Panc1 (cell line): ENCODE results near the gene TMEM244. TPM values are rescaled to one million over a fixed set of nuclear protein-coding genes. Genes with fewer than 3 reads are reported as not detected.

Experiments
- ATAC-seq: fragments of 200-7000 bp; cut with Tn5 transposase; 2 replicates; pipeline ENCODE4 v1.9.1; 2020; ENCODE audit warnings: mild to moderate bottlenecking, moderate library complexity
- BruUV-seq: library from RNA; stranded (reverse); fragments of 400-500 nt; replicated peaks from 2 replicates; lab custom pipeline; 2021; lab: Mats Ljungman, UMichigan
- CTCF ChIA-PET: fragments of 300-600 bp; sonication (Branson Sonifier 250); formaldehyde crosslinking; loops from one replicate; lab custom pipeline; 2022; ENCODE audit warnings: antibody characterized with exemption; lab: Charles Lee
- POLR2A ChIA-PET: fragments of 300-600 bp; sonication (Branson Sonifier 250); formaldehyde crosslinking; loops from one replicate; lab custom pipeline; 2022; ENCODE audit warnings: antibody characterized with exemption; lab: Charles Lee
- DNase-seq: peaks from one replicate; pipeline ENCODE4 v3.0.0-alpha.2; 2010; ENCODE audit warnings: low read depth, low spot score
- H3K27ac ChIP-seq: 2 replicates; pipeline ENCODE4 v1.5.1; 2011; ENCODE audit warnings: mild to moderate bottlenecking, low read length, inconsistent platforms
- H3K27me3 ChIP-seq: fragments of 200-500 bp; sonication (Bioruptor generic); 2 replicates; pipeline ENCODE4 v1.6.0; 2014; ENCODE audit warnings: low read length, inconsistent platforms; ENCODE audit not compliant: control insufficient read depth, insufficient read depth
- H3K36me3 ChIP-seq: fragments of 200-500 bp; sonication (Bioruptor generic); 2 replicates; pipeline ENCODE4 v1.5.1; 2014; ENCODE audit warnings: inconsistent platforms, mild to moderate bottlenecking, low read length, moderate library complexity; ENCODE audit not compliant: control insufficient read depth, insufficient read depth
- H3K4me1 ChIP-seq: 2 replicates; pipeline ENCODE4 v1.5.1; 2011; ENCODE audit warnings: inconsistent platforms, mild to moderate bottlenecking, low read length, moderate library complexity; ENCODE audit not compliant: control insufficient read depth, insufficient read depth
- H3K4me3 ChIP-seq, 2 experiments: 2 replicates each; pipeline ENCODE4 v1.5.1; 2011 to 2012; ENCODE audit warnings: low read depth in 2 of 2, low read length in 2 of 2, mild to moderate bottlenecking in 2 of 2, inconsistent platforms in 1 of 2, moderate library complexity in 1 of 2
- H3K9me3 ChIP-seq: fragments of 200-500 bp; sonication (Bioruptor generic); 2 replicates; pipeline ENCODE4 v1.5.1; 2014; ENCODE audit warnings: low read depth, mild to moderate bottlenecking, inconsistent platforms, low read length, moderate library complexity; ENCODE audit not compliant: control insufficient read depth, insufficient read depth
- CTCF ChIP-seq: fragments of 450-650 bp; IDR thresholded peaks from 2 replicates; pipeline ENCODE4 v1.5.1; 2017; ENCODE audit warnings: mild to moderate bottlenecking
- POLR2AphosphoS5 ChIP-seq: IDR thresholded peaks from 2 replicates; pipeline ENCODE4 v1.6.1; 2012; ENCODE audit warnings: mild to moderate bottlenecking, low read depth, low read length, moderate library complexity
- REST ChIP-seq, 2 experiments: IDR thresholded peaks; 2 replicates each; pipeline ENCODE4 v1.6.1; 2011 to 2012; ENCODE audit warnings: low read depth in 2 of 2, control low read depth in 1 of 2, low read length in 1 of 2, mild to moderate bottlenecking in 1 of 2, moderate library complexity in 1 of 2; ENCODE audit not compliant: insufficient read depth in 1 of 2
- SIN3A ChIP-seq: IDR thresholded peaks from 2 replicates; pipeline ENCODE4 v1.6.1; 2012; ENCODE audit warnings: low read depth, mild to moderate bottlenecking, low read length, moderate library complexity, borderline replicate concordance; ENCODE audit not compliant: insufficient read depth
- TCF7L2 ChIP-seq: IDR thresholded peaks from 2 replicates; pipeline ENCODE4 v1.6.1; 2011; ENCODE audit warnings: mild to moderate bottlenecking, low read depth, low read length, inconsistent platforms
- in situ Hi-C: cut with HindIII; loops from 2 replicates; pipeline ENCODE4 v1.10.0; 2016; ENCODE audit warnings: low sequenced_read_pairs, low pct_unique_long_range_greater_than_20kb
- intact Hi-C: fragments of 100-400 bp; cut with micrococcal nuclease; formaldehyde crosslinking; loops from one replicate; pipeline ENCODE4 v1.10.0; 2022; ENCODE audit not compliant: unreplicated experiment
- total RNA-seq: library from RNA; stranded (reverse); gene quantifications from one replicate; pipeline ENCODE4 v1.2.1, GENCODE V29; 2021; ENCODE audit not compliant: unreplicated experiment

Gene TMEM244
- total RNA-seq, 1 experiment from 2014 or later, result not detected

- in situ Hi-C loops, result no loop called here
- Histone ChIP-seq H3K4me3 (no peak overlapping the region), H3K27me3 (no peaks in the 10 kb centered on the region), H3K36me3 (no peaks in the 10 kb centered on the region), H3K9me3 (no peaks in the 10 kb centered on the region), H3K27ac (no peak overlapping the region), H3K4me1 (no peaks in the 10 kb centered on the region)
- ATAC-seq, result no peak
- ChIA-PET POLR2A (no interaction called here), CTCF (interaction anchor here (0.7 kb wide), 1 partner anchor 1067 kb away, joined by 4 read pairs; no protein-coding TSS in a partner anchor)
- TF ChIP-seq CTCF (no peak), REST (IDR thresholded peaks at IDR 0.05; ENCODE audit: insufficient read depth in 1 of 2, low read depth in 2 of 2, low read length in 1 of 2) (no peak), SIN3A (no peak), TCF7L2 (no peak), POLR2AphosphoS5 (no peak)
- intact Hi-C loops, result no loop called here
- DNase-seq, result no peak
- BruUV-seq, result no TSS peak
Observed at GRCh38 chr6:129890701-129891100, 29.6 kb upstream of the TMEM244 start.

- no peak for ATAC-seq
- TF ChIP-seq TCF7L2 (no peak), CTCF (no peak), REST (IDR thresholded peaks at IDR 0.05; ENCODE audit: insufficient read depth in 1 of 2, low read depth in 2 of 2, low read length in 1 of 2) (no peak), POLR2AphosphoS5 (no peak), SIN3A (no peak)
- no peaks in the 10 kb centered on the region for H3K4me1 ChIP-seq
- in situ Hi-C loops, result no loop called here
- intact Hi-C loops, result no loop called here
- POLR2A ChIA-PET, result no interaction called here
- no peaks in the 10 kb centered on the region for H3K27me3 ChIP-seq
- no peaks in the 10 kb centered on the region for H3K9me3 ChIP-seq
- BruUV-seq, result no TSS peak
- no peaks in the 10 kb centered on the region for H3K36me3 ChIP-seq
- DNase-seq, result no peak
- CTCF ChIA-PET, result no interaction called here
- no peak overlapping the region for H3K27ac ChIP-seq
- H3K4me3 ChIP-seq, result no peak overlapping the region
Observed at GRCh38 chr6:129890164-129890563, 29.0 kb upstream of the TMEM244 start.
